Stimulated activated CD4-positive, alpha-beta T cell treated with anti-CD3 and anti-CD28 coated beads, TNF-alpha, amount 100 ng/mL, for 4 hours (primary cell): ENCODE data around the gene DENND11.
A peak's percentile ranks its signal among the peaks of the same experiment; 100 is the strongest.

Experiments
- DNase-seq, 3 experiments: peaks; one replicate each; pipeline ENCODE4 v3.0.0-alpha.2; 2020; ENCODE audit warnings: low read depth in 3 of 3

Gene DENND11

GRCh38 chr7:141702047-141702567 lies at the start of gene DENND11:
Gene DENND11 (minus strand): TSS chr7:141702166. CDS start chr7:141702153, 13 bp downstream.
- peak in 2 of 3 experiments; percentile 26 to 31 for DNase-seq

GRCh38 chr7:141748396-141748795 lies 46.4 kb upstream of the DENND11 start:
- DNase-seq: no peak

GRCh38 chr7:141744131-141744530 lies 42.2 kb upstream of the DENND11 start:
- no peak for DNase-seq

- DNase-seq: no peak
Measured at GRCh38 chr7:141742229-141742628, 40.3 kb upstream of the DENND11 start.

- no peak for DNase-seq
Measured at GRCh38 chr7:141739250-141739649, 37.3 kb upstream of the DENND11 start.

GRCh38 chr7:141738592-141739013 lies 36.6 kb upstream of the DENND11 start:
- DNase-seq: no peak

GRCh38 chr7:141737836-141738591 lies 36.0 kb upstream of the DENND11 start, which contains the start of gene SSBP1:
Gene SSBP1 (plus strand): TSS chr7:141738358. CDS start chr7:141739167, 809 bp downstream.
- peak; percentile 65 to 88 (median 87) for DNase-seq

GRCh38 chr7:141737118-141737835 lies 35.3 kb upstream of the DENND11 start:
- DNase-seq: no peak

GRCh38 chr7:141731476-141732149 lies 29.6 kb upstream of the DENND11 start:
- no peak for DNase-seq

GRCh38 chr7:141729020-141729419 lies 27.1 kb upstream of the DENND11 start:
- no peak for DNase-seq

GRCh38 chr7:141722529-141722928 lies 20.6 kb upstream of the DENND11 start:
- no peak for DNase-seq

- DNase-seq: no peak
Measured at GRCh38 chr7:141717450-141717849, 15.5 kb upstream of the DENND11 start.

- no peak for DNase-seq
Measured at GRCh38 chr7:141715794-141716689, 14.1 kb upstream of the DENND11 start.

GRCh38 chr7:141715018-141715417 lies 13.1 kb upstream of the DENND11 start:
- no peak for DNase-seq

GRCh38 chr7:141714571-141714970 lies 12.6 kb upstream of the DENND11 start:
- DNase-seq: no peak

GRCh38 chr7:141713890-141714289 lies 11.9 kb upstream of the DENND11 start:
- no peak for DNase-seq

- no peak for DNase-seq
Measured at GRCh38 chr7:141712603-141713255, 10.8 kb upstream of the DENND11 start.

GRCh38 chr7:141710301-141710700 lies 8.3 kb upstream of the DENND11 start:
- DNase-seq: no peak

GRCh38 chr7:141709749-141710148 lies 7.8 kb upstream of the DENND11 start:
- DNase-seq: no peak

GRCh38 chr7:141709318-141709717 lies 7.4 kb upstream of the DENND11 start:
- no peak for DNase-seq

- DNase-seq: no peak
Measured at GRCh38 chr7:141708351-141708750, 6.4 kb upstream of the DENND11 start, which contains the start of gene WEE2. Gene WEE2 (plus strand): TSS chr7:141708353. CDS start chr7:141708759, 406 bp downstream.
